GM23338 (cell line): ENCODE data around the gene CHN2. TPM values are rescaled to one million over a fixed set of nuclear protein-coding genes. Genes with fewer than 3 reads are reported as not detected.

Source experiments
- ATAC-seq: fragments of 200-7000 bp; cut with Tn5 transposase; 3 replicates; pipeline ENCODE4 v1.9.1; 2020
- DNase-seq: peaks from one replicate; pipeline ENCODE4 v3.0.0-alpha.2; 2015; ENCODE audit warnings: low spot score
- H2AFZ ChIP-seq: fragments of 200-600 bp; sonication (generic); 2 replicates; pipeline ENCODE4 v1.8.0; 2016; ENCODE audit warnings: antibody characterized with exemption, mild to moderate bottlenecking, moderate library complexity
- H3F3A ChIP-seq: fragments of 200-600 bp; sonication (generic); replicated peaks from 2 replicates; pipeline ENCODE4 v1.8.0; 2017; ENCODE audit warnings: antibody characterized with exemption, mixed run types, low read depth
- H3K27ac ChIP-seq: fragments of 200-600 bp; sonication (generic); 2 replicates; pipeline ENCODE4 v1.6.1; 2016; ENCODE audit warnings: low read depth
- H3K27me3 ChIP-seq: fragments of 200-600 bp; sonication (generic); 2 replicates; pipeline ENCODE4 v1.8.0; 2016; ENCODE audit warnings: mild to moderate bottlenecking, mixed run types, moderate library complexity; ENCODE audit not compliant: insufficient read depth
- H3K36me3 ChIP-seq: fragments of 200-600 bp; sonication (generic); 2 replicates; pipeline ENCODE4 v1.8.0; 2016; ENCODE audit warnings: mild to moderate bottlenecking; ENCODE audit not compliant: insufficient read depth
- H3K4me1 ChIP-seq: fragments of 200-600 bp; sonication (generic); 2 replicates; pipeline ENCODE4 v1.8.0; 2016; ENCODE audit warnings: mild to moderate bottlenecking, moderate library complexity; ENCODE audit not compliant: insufficient read depth
- H3K4me2 ChIP-seq: fragments of 200-600 bp; sonication (generic); 2 replicates; pipeline ENCODE4 v1.7.1; 2017; ENCODE audit warnings: mixed run types
- H3K4me3 ChIP-seq: fragments of 200-600 bp; sonication (generic); 2 replicates; pipeline ENCODE4 v1.6.1; 2016; ENCODE audit warnings: mixed run types
- H3K79me2 ChIP-seq: fragments of 200-600 bp; sonication (generic); replicated peaks from 2 replicates; pipeline ENCODE4 v1.8.0; 2017; ENCODE audit warnings: mild to moderate bottlenecking; ENCODE audit not compliant: insufficient read depth
- H3K9me2 ChIP-seq: fragments of 200-600 bp; sonication (generic); 2 replicates; pipeline ENCODE4 v1.8.0; 2017; ENCODE audit not compliant: insufficient read depth
- H4K20me1 ChIP-seq: fragments of 200-600 bp; sonication (generic); replicated peaks from 2 replicates; pipeline ENCODE4 v1.8.0; 2017; ENCODE audit warnings: mild to moderate bottlenecking; ENCODE audit not compliant: insufficient read depth
- H3K27ac Mint-ChIP-seq: 2 replicates; pipeline ENCODE4 v1.8.0; 2020; ENCODE audit warnings: inconsistent platforms, mild to moderate bottlenecking, moderate library complexity, mixed read lengths
- H3K27me3 Mint-ChIP-seq: 3 replicates; pipeline ENCODE4 v1.8.0; 2022; ENCODE audit warnings: low read depth, mild to moderate bottlenecking, moderate library complexity, mixed read lengths, inconsistent platforms; ENCODE audit not compliant: insufficient read depth, poor library complexity
- H3K36me3 Mint-ChIP-seq: 3 replicates; pipeline ENCODE4 v1.8.0; 2021; ENCODE audit warnings: low read depth, mild to moderate bottlenecking, inconsistent platforms, moderate library complexity, mixed read lengths
- H3K4me1 Mint-ChIP-seq: 3 replicates; pipeline ENCODE4 v1.8.0; 2020; ENCODE audit warnings: mild to moderate bottlenecking, inconsistent platforms, mixed read lengths
- H3K4me3 Mint-ChIP-seq: 3 replicates; pipeline ENCODE4 v1.8.0; 2021; ENCODE audit warnings: moderate library complexity, mild to moderate bottlenecking, inconsistent platforms, mixed read lengths
- H3K9me3 Mint-ChIP-seq: 3 replicates; pipeline ENCODE4 v1.8.0; 2020; ENCODE audit warnings: moderate library complexity, mild to moderate bottlenecking, inconsistent platforms, mixed read lengths
- CTCF ChIP-seq, 2 experiments: fragments of 200-600 bp in 1 of 2; sonication (generic) in 1 of 2; conservative IDR thresholded peaks; 2 replicates each; pipeline versions ENCODE4 v1.5.1 to v1.6.1; 2016 to 2017; ENCODE audit warnings: antibody characterized with exemption in 2 of 2, low read depth in 2 of 2, mild to moderate bottlenecking in 2 of 2, moderate library complexity in 1 of 2
- ETS1 ChIP-seq: IDR thresholded peaks from 2 replicates; pipeline ENCODE4 v1.6.1; 2016; ENCODE audit warnings: antibody characterized with exemption
- EZH2 ChIP-seq: fragments of 200-600 bp; sonication (generic); IDR thresholded peaks from one replicate; pipeline ENCODE4 v1.8.0; 2017; ENCODE audit warnings: antibody characterized with exemption, mild to moderate bottlenecking, low read depth; ENCODE audit not compliant: unreplicated experiment
- NANOG ChIP-seq: IDR thresholded peaks from 2 replicates; pipeline ENCODE4 v1.6.1; 2016; ENCODE audit warnings: antibody characterized with exemption, borderline replicate concordance
- REST ChIP-seq: IDR thresholded peaks from one replicate; pipeline ENCODE4 v1.6.1; 2018; ENCODE audit warnings: antibody characterized with exemption; ENCODE audit not compliant: unreplicated experiment
- STAT1 ChIP-seq: IDR thresholded peaks from one replicate; pipeline ENCODE4 v1.6.1; 2016; ENCODE audit warnings: antibody characterized with exemption; ENCODE audit not compliant: unreplicated experiment
- ZNF462 ChIP-seq: fragments of 250-450 bp; sonication (Bioruptor Pico); IDR thresholded peaks from 2 replicates; pipeline ENCODE4 v1.5.0; 2020; ENCODE audit warnings: mild to moderate bottlenecking, moderate library complexity
- polyA plus RNA-seq: library from polyadenylated mRNA; unstranded; fragments of >200 nt; fragmentation: Nextera tagmentation; extraction: Ambion mirVana; gene quantifications from 2 replicates; pipeline ENCODE4 v1.2.1, GENCODE V29; 2016
- total RNA-seq: library from RNA; depleted of rRNA; stranded (reverse); fragments of >200 nt; shearing (Covaris generic); gene quantifications from 2 replicates; pipeline ENCODE4 v1.2.3, GENCODE V29; 2014

CHN2 gene
- total and polyA plus RNA-seq, 2 experiments from 2014 or later = 6.1 to 7.5 TPM

- no peak overlapping the region for H3K4me3 Mint-ChIP-seq
- H3F3A ChIP-seq = no peaks in the 10 kb centered on the region
- H3K4me2 ChIP-seq = no peak overlapping the region
- H3K27me3 ChIP-seq = no peaks in the 10 kb centered on the region
- H3K79me2 ChIP-seq = no peaks in the 10 kb centered on the region
- no peaks in the 10 kb centered on the region for H3K9me2 ChIP-seq
- no peak overlapping the region for H3K27ac Mint-ChIP-seq
- ATAC-seq = no peak
- DNase-seq = no peak
- no peak overlapping the region for H3K4me3 ChIP-seq
- H3K4me1 Mint-ChIP-seq = 0 out of 3 replicates have a peak, but pooled peaks cover 4% of the 10 kb centered on the region
- H3K36me3 ChIP-seq = no peaks in the 10 kb centered on the region
- no peak overlapping the region for H3K27ac ChIP-seq
- no peaks in the 10 kb centered on the region for H3K36me3 Mint-ChIP-seq
- TF ChIP-seq STAT1 = no peak
- TF ChIP-seq NANOG = no peak
- TF ChIP-seq CTCF (conservative IDR thresholded peaks at IDR 0.05; ENCODE audit: low read depth in 2 of 2) = no peak
- TF ChIP-seq ETS1 = no peak
- no peak for TF ChIP-seq ZNF462 (CRISPR knock-in tag)
- TF ChIP-seq REST = no peak
- no peak for TF ChIP-seq EZH2
- H3K4me1 ChIP-seq = peaks cover 6% of the 10 kb centered on the region
- H2AFZ ChIP-seq = no peak overlapping the region
- H3K9me3 Mint-ChIP-seq = no peaks in the 10 kb centered on the region
- no peaks in the 10 kb centered on the region for H4K20me1 ChIP-seq
- no peaks in the 10 kb centered on the region for H3K27me3 Mint-ChIP-seq
These were observed 151.8 kb downstream of the CHN2 start for GRCh38 chr7:29346231-29346978.
